GM10248 (cell line): ENCODE results near the gene HORMAD2.

Source experiments
- CTCF ChIA-PET: fragments of 300-600 bp; sonication (Branson Sonifier 250); formaldehyde crosslinking; extraction: SDS; loops from one replicate; lab custom pipeline; 2021; ENCODE audit warnings: antibody characterized with exemption; lab: Yijun Ruan, JAX
- POLR2A ChIA-PET: fragments of 350-650 bp; sonication (Branson Sonifier 250); formaldehyde crosslinking; extraction: SDS; loops from one replicate; lab custom pipeline; 2020; ENCODE audit warnings: antibody characterized with exemption; lab: Yijun Ruan, JAX
- DNase-seq: peaks from one replicate; pipeline ENCODE4 v3.0.0; 2012; ENCODE audit errors: extremely low spot score
- CTCF ChIP-seq: IDR thresholded peaks from 2 replicates; pipeline ENCODE4 v1.5.1; 2012; ENCODE audit warnings: mild to moderate bottlenecking, low read depth; ENCODE audit errors: extremely low read depth, missing control alignments, control extremely low read depth

Gene HORMAD2

DNA sequence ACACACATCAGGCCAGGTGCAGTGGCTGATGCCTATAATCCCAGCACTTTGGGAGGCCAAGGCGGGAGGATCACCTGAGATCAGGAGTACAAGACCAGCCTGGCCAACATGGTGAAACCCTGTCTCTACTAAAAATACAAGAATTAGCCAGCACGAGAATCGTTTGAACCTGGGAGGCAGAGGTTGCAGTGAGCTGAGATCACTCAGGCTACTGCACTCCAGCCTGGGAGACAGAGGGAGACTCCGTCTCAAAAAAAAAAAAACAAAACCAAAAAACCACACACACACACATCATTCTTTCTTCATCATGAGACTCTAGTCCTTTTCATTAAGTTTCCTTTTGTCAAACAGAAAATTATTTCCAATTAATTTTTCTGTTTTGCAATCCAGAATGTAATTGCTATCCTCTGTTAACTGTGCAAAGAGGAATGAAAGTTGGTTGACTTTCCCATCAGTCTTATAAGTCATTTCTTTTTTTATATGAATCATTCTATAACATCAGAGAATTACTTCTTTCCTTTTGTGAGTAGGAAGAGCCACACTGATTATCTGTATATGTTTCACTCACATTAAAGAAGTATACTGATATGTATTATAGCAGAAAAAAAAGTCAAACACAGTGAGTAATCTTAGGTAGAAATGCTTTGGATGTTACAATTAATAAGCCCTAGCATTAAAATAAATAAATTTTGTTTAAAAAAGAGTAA lies 52.2 kb downstream of the HORMAD2 start:
- CTCF ChIA-PET: no interaction called here
- no peak for DNase-seq
- TF ChIP-seq CTCF: no peak
- POLR2A ChIA-PET: no interaction called here

DNA sequence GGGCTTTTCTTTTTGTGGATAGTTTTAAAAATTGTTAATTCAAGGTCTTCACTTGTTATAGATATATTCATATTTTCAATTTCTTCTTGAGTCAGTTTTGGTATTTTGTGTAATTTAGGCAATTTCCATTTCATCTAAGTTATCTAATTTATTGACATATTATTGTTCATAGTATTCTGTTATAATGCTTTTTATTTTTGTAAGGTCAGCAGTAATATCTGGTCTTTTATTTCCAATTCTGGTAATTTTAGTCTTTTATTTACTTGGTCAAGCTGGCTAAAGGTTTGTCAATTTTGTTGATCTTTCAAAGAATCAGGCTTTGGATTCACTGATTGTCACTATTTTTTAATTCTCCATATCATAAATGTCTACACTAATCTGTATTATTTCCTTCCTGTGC lies 60.1 kb downstream of the HORMAD2 start:
- CTCF ChIA-PET: no interaction called here
- DNase-seq: no peak
- no peak for TF ChIP-seq CTCF
- POLR2A ChIA-PET: no interaction called here

DNA sequence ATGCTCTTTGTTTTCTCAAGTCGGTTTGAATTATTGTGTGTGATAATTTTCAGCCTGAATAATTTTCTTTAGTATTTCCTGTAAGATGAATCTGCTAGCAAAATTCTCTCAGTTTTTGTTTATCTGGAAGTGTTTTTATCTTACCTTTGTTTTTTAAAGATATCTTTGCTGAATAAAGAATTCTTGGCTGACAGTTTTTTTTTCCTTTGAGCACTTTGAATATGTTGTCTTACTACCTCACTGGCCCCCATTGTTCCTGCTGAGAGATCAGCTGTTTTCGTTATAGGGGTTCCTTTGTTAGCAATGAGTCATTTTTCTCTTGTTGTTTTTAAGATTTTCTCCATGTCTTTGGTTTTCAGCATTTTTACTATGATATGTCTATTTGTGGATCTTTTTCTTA lies 63.0 kb downstream of the HORMAD2 start:
- ChIA-PET CTCF (no interaction called here), POLR2A (no interaction called here)
- no peak for DNase-seq
- no peak for TF ChIP-seq CTCF

- ChIA-PET POLR2A (no interaction called here), CTCF (interaction anchor here (0.9 to 1.2 kb wide), 2 partner anchors 10 to 143 kb away, joined by 3 to 6 read pairs; no protein-coding TSS in a partner anchor)
- no peak for TF ChIP-seq CTCF
- no peak for DNase-seq
Observed at GRCh38 chr22:30144391-30144790, 64.1 kb downstream of the HORMAD2 start.

- TF ChIP-seq CTCF: no peak
- ChIA-PET POLR2A (no interaction called here), CTCF (no interaction called here)
- DNase-seq: no peak
Observed at GRCh38 chr22:30150212-30150611, 69.9 kb downstream of the HORMAD2 start.

DNA sequence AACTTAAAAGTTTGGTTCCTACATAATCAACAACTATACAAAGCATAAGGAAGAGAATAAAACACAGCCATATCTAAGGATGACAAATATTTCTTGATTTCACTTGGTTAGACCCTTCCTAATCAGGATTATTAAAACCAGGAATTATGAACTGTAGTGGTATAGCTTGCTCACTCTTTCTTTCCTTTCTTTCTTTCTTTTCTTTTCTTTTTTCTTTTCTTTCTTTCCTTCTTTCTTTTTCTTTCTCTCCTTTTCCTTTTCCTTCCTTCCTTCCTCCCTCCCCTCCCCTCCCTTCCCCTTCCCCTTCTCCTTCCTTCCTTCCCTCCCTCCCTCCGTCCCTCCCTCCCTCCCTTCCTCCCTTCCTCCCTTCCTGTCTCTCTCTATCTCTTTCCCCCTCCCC lies 78.0 kb downstream of the HORMAD2 start:
- ChIA-PET POLR2A (no interaction called here), CTCF (interaction anchor here (1.0 to 1.3 kb wide), 3 partner anchors 16 to 50 kb away, joined by 3 to 4 read pairs (median 4); no protein-coding TSS in a partner anchor)
- TF ChIP-seq CTCF: no peak
- no peak for DNase-seq
